Activated CD8-positive, alpha-beta T cell treated with anti-CD3 and anti-CD28 coated beads for 36 hours (primary cell): Measurements from ENCODE around the gene SLC48A1. TPM values are rescaled to one million over a fixed set of nuclear protein-coding genes. Genes with fewer than 3 reads are reported as not detected.

ENCODE experiments used
- ATAC-seq: fragments of 200-7000 bp; cut with Tn5 transposase; one replicate; pipeline ENCODE4 v1.10.0; 2021; ENCODE audit warnings: mild to moderate bottlenecking, moderate library complexity
- CTCF ChIA-PET: fragments of 350-600 bp; sonication (Branson Sonifier 250); formaldehyde crosslinking; loops from one replicate; lab custom pipeline; 2021; ENCODE audit warnings: antibody characterized with exemption; lab: Charles Lee
- POLR2A ChIA-PET: fragments of 350-600 bp; sonication (Branson Sonifier 250); formaldehyde crosslinking; loops from one replicate; lab custom pipeline; 2021; ENCODE audit warnings: antibody characterized with exemption; lab: Charles Lee
- DNase-seq: peaks from one replicate; pipeline ENCODE4 v3.0.0-alpha.2; 2020
- H3K27ac Mint-ChIP-seq: one replicate; pipeline ENCODE4 v1.8.0; 2021; ENCODE audit warnings: mild to moderate bottlenecking, mixed read lengths
- H3K27me3 Mint-ChIP-seq: one replicate; pipeline ENCODE4 v1.8.0; 2021; ENCODE audit warnings: mixed read lengths
- H3K36me3 Mint-ChIP-seq: one replicate; pipeline ENCODE4 v1.8.0; 2021; ENCODE audit warnings: low read depth, mixed read lengths
- H3K4me1 Mint-ChIP-seq: one replicate; pipeline ENCODE4 v1.8.0; 2021; ENCODE audit warnings: low read depth, mixed read lengths
- H3K4me3 Mint-ChIP-seq: one replicate; pipeline ENCODE4 v1.8.0; 2021; ENCODE audit warnings: mild to moderate bottlenecking, moderate library complexity, mixed read lengths
- H3K9me3 Mint-ChIP-seq: one replicate; pipeline ENCODE4 v1.8.0; 2021; ENCODE audit warnings: mixed read lengths
- intact Hi-C: fragments of 100-400 bp; cut with micrococcal nuclease; formaldehyde crosslinking; loops from one replicate; pipeline ENCODE4 v1.10.0; 2022
- total RNA-seq, 2 experiments: library from RNA; stranded (reverse); gene quantifications; one replicate each; pipeline ENCODE4 v1.2.3, GENCODE V29; 2021
- TF ChIP-seq, protein P1 (sequence below): fragments of 200-600 bp; IDR thresholded peaks from one replicate; pipeline ENCODE4 v1.8.0; 2022; ENCODE audit warnings: antibody characterized with exemption, mild to moderate bottlenecking

The SLC48A1 gene
- total RNA-seq, 2 experiments from 2014 or later: 8.8 to 10.2 TPM

DNA sequence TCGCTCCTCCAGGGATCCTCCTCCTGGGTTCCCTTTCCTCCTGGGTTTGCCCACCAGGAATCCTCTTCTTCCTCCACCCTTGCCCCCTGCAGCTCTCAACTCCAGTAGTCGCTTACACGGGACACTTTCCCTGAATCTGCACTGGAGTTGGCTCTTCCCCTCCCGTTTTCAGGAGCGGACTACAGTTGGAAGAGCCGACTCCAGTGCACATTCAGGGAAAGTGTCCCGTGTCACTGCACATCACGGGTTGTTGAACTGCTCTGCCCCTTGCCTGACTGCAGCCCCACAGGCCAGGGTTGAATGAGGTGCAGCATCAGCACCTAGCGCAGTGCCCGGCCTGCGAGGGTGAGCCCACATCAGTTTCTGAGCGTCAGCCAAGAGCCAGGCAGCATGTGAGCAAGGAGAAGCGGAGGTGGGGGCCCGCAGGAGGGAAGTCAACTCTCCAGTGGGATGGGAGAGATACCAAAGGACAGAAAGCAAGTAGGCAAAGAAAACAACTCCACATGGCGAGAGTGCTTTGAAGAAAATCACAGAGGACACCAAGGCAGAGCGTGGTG lies 27.5 kb upstream of the SLC48A1 start:
- Mint-ChIP-seq H3K4me1 (peaks cover 16% of the 10 kb centered on the region), H3K36me3 (no peaks in the 10 kb centered on the region), H3K27me3 (no peaks in the 10 kb centered on the region), H3K27ac (no peak overlapping the region), H3K9me3 (no peaks in the 10 kb centered on the region), H3K4me3 (no peak overlapping the region)
- ChIA-PET POLR2A (interaction anchor here (3.0 kb wide), 1 partner anchor 22 kb away, joined by 15 read pairs; no protein-coding TSS in a partner anchor), CTCF (interaction anchor here (6.4 to 12.5 kb wide), 4 partner anchors 11 to 91 kb away, joined by 92 to 685 read pairs (median 320); partner anchors contain the start of genes ENDOU, RAPGEF3 and SLC48A1)
- TF ChIP-seq, protein P1, sequence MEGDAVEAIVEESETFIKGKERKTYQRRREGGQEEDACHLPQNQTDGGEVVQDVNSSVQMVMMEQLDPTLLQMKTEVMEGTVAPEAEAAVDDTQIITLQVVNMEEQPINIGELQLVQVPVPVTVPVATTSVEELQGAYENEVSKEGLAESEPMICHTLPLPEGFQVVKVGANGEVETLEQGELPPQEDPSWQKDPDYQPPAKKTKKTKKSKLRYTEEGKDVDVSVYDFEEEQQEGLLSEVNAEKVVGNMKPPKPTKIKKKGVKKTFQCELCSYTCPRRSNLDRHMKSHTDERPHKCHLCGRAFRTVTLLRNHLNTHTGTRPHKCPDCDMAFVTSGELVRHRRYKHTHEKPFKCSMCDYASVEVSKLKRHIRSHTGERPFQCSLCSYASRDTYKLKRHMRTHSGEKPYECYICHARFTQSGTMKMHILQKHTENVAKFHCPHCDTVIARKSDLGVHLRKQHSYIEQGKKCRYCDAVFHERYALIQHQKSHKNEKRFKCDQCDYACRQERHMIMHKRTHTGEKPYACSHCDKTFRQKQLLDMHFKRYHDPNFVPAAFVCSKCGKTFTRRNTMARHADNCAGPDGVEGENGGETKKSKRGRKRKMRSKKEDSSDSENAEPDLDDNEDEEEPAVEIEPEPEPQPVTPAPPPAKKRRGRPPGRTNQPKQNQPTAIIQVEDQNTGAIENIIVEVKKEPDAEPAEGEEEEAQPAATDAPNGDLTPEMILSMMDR: no peak
- DNase-seq (no peak), ATAC-seq (no peak)
- intact Hi-C loops: no loop called here

DNA sequence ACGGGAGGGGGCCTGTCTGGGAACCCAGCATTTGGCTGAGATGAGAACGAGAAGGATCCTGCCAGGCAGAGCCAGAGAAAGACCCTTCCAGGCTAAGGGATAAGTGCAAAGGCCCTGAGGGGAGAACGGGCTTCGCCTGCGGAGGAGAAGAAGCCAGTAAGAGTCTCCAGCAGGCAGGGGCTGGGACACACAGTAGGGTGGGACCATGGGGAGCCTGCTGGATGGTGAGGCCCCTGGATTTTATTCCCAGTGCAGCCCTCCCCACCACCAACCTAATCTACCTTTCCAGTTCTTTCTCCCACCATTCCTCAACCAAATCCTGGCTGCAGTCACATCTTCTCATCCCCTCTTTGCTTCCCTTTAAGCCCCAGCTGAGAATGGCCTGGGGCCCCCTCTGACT lies 27.0 kb upstream of the SLC48A1 start:
- intact Hi-C loops: no loop called here
- H3K27ac Mint-ChIP-seq: no peak overlapping the region
- no peaks in the 10 kb centered on the region for H3K9me3 Mint-ChIP-seq
- POLR2A ChIA-PET: interaction anchor here (1.3 kb wide), 1 partner anchor 11 kb away, joined by 4 read pairs; no protein-coding TSS in a partner anchor
- ATAC-seq (no peak), DNase-seq (no peak)
- H3K4me1 Mint-ChIP-seq: peaks cover 12% of the 10 kb centered on the region
- H3K27me3 Mint-ChIP-seq: no peaks in the 10 kb centered on the region
- CTCF ChIA-PET: interaction anchor here (2.5 to 12.5 kb wide), 2 partner anchors 28 to 92 kb away, joined by 10 to 685 read pairs; partner anchors contain the start of gene SLC48A1
- no peak overlapping the region for H3K4me3 Mint-ChIP-seq
- TF ChIP-seq, protein P1: no peak
- no peaks in the 10 kb centered on the region for H3K36me3 Mint-ChIP-seq

GRCh38 chr12:47746523-47746922 lies 26.5 kb upstream of the SLC48A1 start:
- DNase-seq: no peak
- no peaks in the 10 kb centered on the region for H3K36me3 Mint-ChIP-seq
- TF ChIP-seq, protein P1: no peak
- H3K4me3 Mint-ChIP-seq: no peak overlapping the region
- no peaks in the 10 kb centered on the region for H3K27me3 Mint-ChIP-seq
- POLR2A ChIA-PET: interaction anchor here (1.3 kb wide), 1 partner anchor 11 kb away, joined by 4 read pairs; no protein-coding TSS in a partner anchor
- CTCF ChIA-PET: interaction anchor here (1.0 to 12.5 kb wide), 3 partner anchors 27 to 92 kb away, joined by 3 to 685 read pairs (median 10); partner anchors contain the start of gene SLC48A1
- intact Hi-C loops: no loop called here
- H3K4me1 Mint-ChIP-seq: peaks cover 7% of the 10 kb centered on the region
- ATAC-seq: no peak
- H3K9me3 Mint-ChIP-seq: no peaks in the 10 kb centered on the region
- H3K27ac Mint-ChIP-seq: no peak overlapping the region

DNA sequence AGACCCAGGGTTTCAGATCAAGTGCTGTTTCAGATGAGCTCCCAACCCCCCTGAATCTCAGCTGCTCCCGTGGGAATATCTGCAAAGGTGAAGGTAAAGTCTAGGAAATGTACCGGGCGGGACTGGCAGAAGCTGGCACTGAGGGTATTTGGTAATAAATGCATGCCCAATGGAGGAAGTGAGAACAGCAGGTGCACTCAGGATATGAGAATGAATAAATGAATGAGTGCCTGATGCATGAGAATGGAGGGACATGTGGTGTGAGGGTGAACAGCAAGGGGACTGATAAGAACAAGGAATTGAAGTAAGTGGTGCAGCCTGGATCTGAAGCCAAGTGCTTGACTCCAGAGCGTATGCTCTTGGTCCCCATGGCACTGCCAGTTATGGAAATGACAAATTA lies 25.9 kb upstream of the SLC48A1 start:
- CTCF ChIA-PET: interaction anchor here (0.7 to 12.5 kb wide), 4 partner anchors 13 to 91 kb away, joined by 3 to 685 read pairs (median 6); partner anchors contain the start of gene SLC48A1

More for the DNA sequence above, 25.9 kb upstream of the SLC48A1 start:
- peaks cover 3% of the 10 kb centered on the region for H3K4me1 Mint-ChIP-seq
- ATAC-seq (no peak), DNase-seq (no peak)
- TF ChIP-seq, protein P1: no peak
- intact Hi-C loops: no loop called here
- H3K36me3 Mint-ChIP-seq: no peaks in the 10 kb centered on the region
- H3K9me3 Mint-ChIP-seq: no peaks in the 10 kb centered on the region
- no peak overlapping the region for H3K27ac Mint-ChIP-seq
- H3K27me3 Mint-ChIP-seq: no peaks in the 10 kb centered on the region
- no peak overlapping the region for H3K4me3 Mint-ChIP-seq
- POLR2A ChIA-PET: interaction anchor here (1.3 kb wide), 1 partner anchor 10 kb away, joined by 4 read pairs; no protein-coding TSS in a partner anchor
